Vagina (tissue), 2 donors: ENCODE results near the gene TTLL5. TPM values are rescaled to one million over a fixed set of nuclear protein-coding genes. Genes with fewer than 3 reads are reported as not detected.
A peak's percentile ranks its signal among the peaks of the same experiment; 100 is the strongest.

Source experiments
- DNase-seq, 2 donors: peaks; one replicate each; pipeline ENCODE4 v3.0.0-alpha.2; 2017; ENCODE audit errors: extremely low spot score in 2 of 2
- H3K27ac ChIP-seq: fragments of 200-600 bp; sonication (generic); one replicate; pipeline ENCODE4 v1.5.1; 2019
- H3K27me3 ChIP-seq: fragments of 200-600 bp; sonication (generic); one replicate; pipeline ENCODE4 v1.5.1; 2019
- H3K36me3 ChIP-seq, 2 donors: fragments of 200-600 bp; sonication (generic); one replicate each; pipeline ENCODE4 v1.5.1; 2017 to 2019
- H3K4me1 ChIP-seq: fragments of 200-600 bp; sonication (generic); one replicate; pipeline ENCODE4 v1.5.1; 2019
- H3K4me3 ChIP-seq, 2 donors: fragments of 200-600 bp; sonication (generic); 1 replicate in 1 of 2; 2 replicates in 1 of 2; pipeline ENCODE4 v1.5.1; 2016 to 2019
- H3K9me3 ChIP-seq: fragments of 200-600 bp; sonication (generic); one replicate; pipeline ENCODE4 v1.5.1; 2019
- CTCF ChIP-seq, 3 experiments: fragments of 450-650 bp in 2 of 3; fragments of 200-600 bp in 1 of 3; sonication (generic) in 1 of 3; IDR thresholded peaks; one replicate each; pipeline ENCODE4 v1.5.1; 2017 to 2019; ENCODE audit warnings: antibody characterized with exemption in 3 of 3, mild to moderate bottlenecking in 2 of 3, moderate library complexity in 2 of 3
- POLR2A ChIP-seq, 2 donors: fragments of 450-650 bp; IDR thresholded peaks; one replicate each; pipeline ENCODE4 v1.6.1; 2017; ENCODE audit warnings: antibody characterized with exemption in 2 of 2, mild to moderate bottlenecking in 2 of 2, moderate library complexity in 2 of 2
- POLR2AphosphoS5 ChIP-seq, 2 donors: sonication (generic); formaldehyde crosslinking; IDR thresholded peaks; one replicate each; pipeline ENCODE4 v1.9.0; 2017; ENCODE audit warnings: antibody characterized with exemption in 2 of 2, mild to moderate bottlenecking in 2 of 2, low read depth in 1 of 2; ENCODE audit not compliant: insufficient read depth in 1 of 2
- intact Hi-C: fragments of 100-400 bp; cut with DNase I; formaldehyde crosslinking; loops from one replicate; pipeline ENCODE4 v1.15.1; 2023
- total RNA-seq: library from RNA; depleted of rRNA; stranded (reverse); fragments of >200 nt; gene quantifications from one replicate; pipeline ENCODE4 v1.2.3, GENCODE V29; 2016

Gene TTLL5
- total RNA-seq, 1 donor from 2014 or later, result 43.0 TPM

GRCh38 chr14:75724414-75725204 is 63.6 kb downstream of the TTLL5 start:
- DNase-seq, result no peak
- H3K27ac ChIP-seq, result peak overlapping the region; percentile 56
- H3K4me3 ChIP-seq, result no peak overlapping the region
- no peaks in the 10 kb centered on the region for H3K36me3 ChIP-seq
- TF ChIP-seq CTCF (IDR thresholded peaks at IDR 0.05) (no peak), POLR2A (IDR thresholded peaks at IDR 0.05) (no peak), POLR2AphosphoS5 (IDR thresholded peaks at IDR 0.05; ENCODE audit: insufficient read depth in 1 of 2, low read depth in 1 of 2) (no peak)
- no peaks in the 10 kb centered on the region for H3K27me3 ChIP-seq
- H3K4me1 ChIP-seq, result peaks cover 34% of the 10 kb centered on the region
- intact Hi-C loops, result loop anchor here (1.0 kb wide), 1 partner anchor 59 kb away; no protein-coding TSS in a partner anchor
- H3K9me3 ChIP-seq, result no peaks in the 10 kb centered on the region

- Histone ChIP-seq H3K27ac (peak overlapping the region; percentile 56), H3K9me3 (no peaks in the 10 kb centered on the region)
Observed at GRCh38 chr14:75725481-75725880, 64.4 kb downstream of the TTLL5 start.

GRCh38 chr14:75726321-75726720 is 65.3 kb downstream of the TTLL5 start:
- H3K27me3 ChIP-seq, result no peaks in the 10 kb centered on the region
- H3K9me3 ChIP-seq, result no peaks in the 10 kb centered on the region
- TF ChIP-seq POLR2A (IDR thresholded peaks at IDR 0.05), result no peak
- TF ChIP-seq POLR2AphosphoS5 (IDR thresholded peaks at IDR 0.05; ENCODE audit: insufficient read depth in 1 of 2, low read depth in 1 of 2), result no peak
- peaks cover 22% of the 10 kb centered on the region for H3K4me1 ChIP-seq
- no peak overlapping the region for H3K4me3 ChIP-seq
- H3K36me3 ChIP-seq, result no peaks in the 10 kb centered on the region
- no peak for DNase-seq
- intact Hi-C loops, result no loop called here
- no peak overlapping the region for H3K27ac ChIP-seq

More at GRCh38 chr14:75725481-75725880, 64.4 kb downstream of the TTLL5 start:
- TF ChIP-seq CTCF (IDR thresholded peaks at IDR 0.05) (no peak), POLR2A (IDR thresholded peaks at IDR 0.05) (no peak), POLR2AphosphoS5 (IDR thresholded peaks at IDR 0.05; ENCODE audit: insufficient read depth in 1 of 2, low read depth in 1 of 2) (no peak)
- intact Hi-C loops, result no loop called here
- H3K27me3 ChIP-seq, result no peaks in the 10 kb centered on the region
- no peaks in the 10 kb centered on the region for H3K36me3 ChIP-seq
- H3K4me1 ChIP-seq, result peaks cover 25% of the 10 kb centered on the region
- DNase-seq, result no peak
- no peak overlapping the region for H3K4me3 ChIP-seq

GRCh38 chr14:75727124-75727523 is 66.1 kb downstream of the TTLL5 start:
- Histone ChIP-seq H3K36me3 (no peaks in the 10 kb centered on the region), H3K27ac (no peak overlapping the region), H3K9me3 (no peaks in the 10 kb centered on the region), H3K27me3 (no peaks in the 10 kb centered on the region), H3K4me3 (no peak overlapping the region), H3K4me1 (peaks cover 22% of the 10 kb centered on the region)
- no peak for DNase-seq
- intact Hi-C loops, result no loop called here
- TF ChIP-seq CTCF (IDR thresholded peaks at IDR 0.05) (no peak), POLR2AphosphoS5 (IDR thresholded peaks at IDR 0.05; ENCODE audit: insufficient read depth in 1 of 2, low read depth in 1 of 2) (no peak), POLR2A (IDR thresholded peaks at IDR 0.05) (no peak)

- TF ChIP-seq CTCF (IDR thresholded peaks at IDR 0.05) (no peak), POLR2A (IDR thresholded peaks at IDR 0.05) (no peak), POLR2AphosphoS5 (IDR thresholded peaks at IDR 0.05; ENCODE audit: insufficient read depth in 1 of 2, low read depth in 1 of 2) (no peak)
- no peak for DNase-seq
- intact Hi-C loops, result no loop called here
- Histone ChIP-seq H3K27ac (no peak overlapping the region), H3K9me3 (no peaks in the 10 kb centered on the region), H3K4me1 (no peaks in the 10 kb centered on the region), H3K36me3 (no peaks in the 10 kb centered on the region), H3K27me3 (no peaks in the 10 kb centered on the region), H3K4me3 (no peak overlapping the region)
Observed at GRCh38 chr14:75732888-75733287, 71.8 kb downstream of the TTLL5 start.
